GM19351 (cell line): ENCODE data around the gene TMEM143.
"Not testable (repeated sequence)": the region's sequence is repeated elsewhere in the genome, so short reads cannot be mapped to it uniquely, and the experiment has no call there.

ENCODE experiments used
- ATAC-seq: cut with Tn5 transposase; IDR thresholded peaks from one replicate; pipeline ENCODE4 v1.9.1; 2021; ENCODE audit warnings: mild to moderate bottlenecking, moderate library complexity; ENCODE audit not compliant: unreplicated experiment

TMEM143 gene

GRCh38 chr19:48332351-48332661 lies 31.4 kb downstream of the TMEM143 start:
- ATAC-seq: no peak

GRCh38 chr19:48330012-48330681 lies 33.6 kb downstream of the TMEM143 start:
- no peak for ATAC-seq

- no peak for ATAC-seq
Measured at GRCh38 chr19:48329167-48329891, 34.4 kb downstream of the TMEM143 start.

- no peak for ATAC-seq
Measured at GRCh38 chr19:48325265-48325910, 38.4 kb downstream of the TMEM143 start, which contains the start of gene EMP3. Gene EMP3 (plus strand): TSS chr19:48325552. CDS start chr19:48326845, 1,293 bp downstream.

DNA sequence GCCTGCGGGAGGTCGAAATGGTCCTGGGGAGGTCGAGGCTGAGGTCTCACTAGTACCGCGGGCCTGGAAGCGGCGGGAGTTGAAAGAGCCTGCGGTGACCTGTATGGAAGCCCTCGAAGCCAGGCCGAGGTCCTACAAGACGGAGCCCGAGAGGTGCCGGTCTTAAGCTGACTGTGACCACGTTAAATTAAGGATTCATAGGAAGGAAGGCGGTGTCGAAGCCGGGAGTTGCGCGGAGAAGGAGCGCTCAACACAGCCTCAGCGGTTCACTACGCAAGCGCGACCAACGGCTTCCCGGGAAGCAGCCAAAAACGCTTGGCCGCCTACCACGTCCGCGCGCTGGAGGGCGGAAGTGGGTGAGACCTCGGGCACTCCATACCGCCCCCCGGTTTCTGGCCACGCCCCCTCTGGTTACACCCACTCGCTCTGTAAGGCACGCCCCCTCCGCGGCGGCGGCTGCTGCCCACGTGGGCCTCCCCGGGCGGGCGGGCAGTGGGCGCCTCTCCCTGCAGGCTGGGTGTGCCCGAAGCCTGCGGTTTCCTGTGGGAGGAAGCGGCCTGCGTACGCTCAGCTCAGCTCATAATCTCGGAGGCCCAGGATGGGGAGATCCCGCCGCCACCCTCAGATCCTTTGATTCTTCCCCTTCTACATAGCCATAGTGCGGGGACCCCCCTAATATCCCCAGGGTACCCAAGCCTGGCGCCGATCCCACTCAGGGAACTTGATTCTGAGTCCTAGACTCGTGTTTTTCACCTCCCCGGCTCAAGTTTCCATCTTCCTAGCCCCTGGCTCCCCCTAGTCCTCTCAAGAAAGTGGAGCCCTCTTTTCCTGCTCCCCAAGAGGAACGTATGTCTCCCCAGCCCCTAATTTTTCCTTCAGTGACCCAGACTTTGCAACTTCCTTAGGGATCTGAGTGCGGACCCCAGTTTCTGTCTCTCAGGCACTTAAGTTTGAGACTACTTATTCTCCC lies 41.8 kb downstream of the TMEM143 start:
- peak; percentile 65 for ATAC-seq

- peak; percentile 55 for ATAC-seq
Measured at GRCh38 chr19:48321372-48321621, 42.4 kb downstream of the TMEM143 start.

DNA sequence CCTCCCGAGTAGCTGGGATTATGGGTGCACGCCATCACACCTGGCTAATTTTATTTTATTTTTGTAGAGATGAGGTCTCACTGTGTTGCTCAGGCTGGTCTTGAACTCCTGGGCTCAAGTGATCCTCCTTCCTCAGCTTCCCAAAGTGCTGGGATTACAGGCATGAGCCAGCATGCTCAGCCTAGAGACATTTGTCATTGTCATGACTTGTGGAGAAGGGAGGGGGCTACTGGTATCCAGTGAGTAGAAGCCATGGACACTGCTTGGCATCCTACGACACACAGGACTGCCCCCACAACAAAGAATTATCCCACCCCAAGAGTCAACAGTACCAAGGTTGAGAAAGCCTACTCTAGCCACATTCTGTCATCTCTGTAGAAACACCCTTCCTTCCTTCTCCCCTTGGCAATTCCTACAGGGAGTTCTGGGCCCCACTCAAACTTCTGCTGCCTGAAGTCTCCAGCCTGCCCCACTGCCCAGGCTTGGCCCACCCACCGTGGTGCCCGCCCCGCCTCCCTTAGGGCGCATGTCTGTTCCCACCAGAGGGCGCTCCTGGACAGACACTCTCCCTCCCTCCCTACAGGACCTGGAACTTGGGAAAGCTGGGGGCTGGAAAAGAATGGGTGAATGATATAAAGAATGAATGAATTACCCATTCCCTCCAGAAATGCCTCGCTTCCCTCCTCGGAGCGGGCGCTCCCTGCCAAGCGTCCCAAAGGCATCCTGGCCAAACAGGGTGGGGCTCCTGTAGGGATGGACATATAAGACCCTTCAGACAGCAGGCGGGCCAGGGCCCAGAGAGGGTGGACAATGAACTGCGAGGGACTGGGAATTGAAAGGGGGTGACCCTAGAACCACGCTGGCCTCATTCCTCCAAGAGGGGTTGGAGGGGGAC lies 43.8 kb downstream of the TMEM143 start:
- ATAC-seq: no peak

DNA sequence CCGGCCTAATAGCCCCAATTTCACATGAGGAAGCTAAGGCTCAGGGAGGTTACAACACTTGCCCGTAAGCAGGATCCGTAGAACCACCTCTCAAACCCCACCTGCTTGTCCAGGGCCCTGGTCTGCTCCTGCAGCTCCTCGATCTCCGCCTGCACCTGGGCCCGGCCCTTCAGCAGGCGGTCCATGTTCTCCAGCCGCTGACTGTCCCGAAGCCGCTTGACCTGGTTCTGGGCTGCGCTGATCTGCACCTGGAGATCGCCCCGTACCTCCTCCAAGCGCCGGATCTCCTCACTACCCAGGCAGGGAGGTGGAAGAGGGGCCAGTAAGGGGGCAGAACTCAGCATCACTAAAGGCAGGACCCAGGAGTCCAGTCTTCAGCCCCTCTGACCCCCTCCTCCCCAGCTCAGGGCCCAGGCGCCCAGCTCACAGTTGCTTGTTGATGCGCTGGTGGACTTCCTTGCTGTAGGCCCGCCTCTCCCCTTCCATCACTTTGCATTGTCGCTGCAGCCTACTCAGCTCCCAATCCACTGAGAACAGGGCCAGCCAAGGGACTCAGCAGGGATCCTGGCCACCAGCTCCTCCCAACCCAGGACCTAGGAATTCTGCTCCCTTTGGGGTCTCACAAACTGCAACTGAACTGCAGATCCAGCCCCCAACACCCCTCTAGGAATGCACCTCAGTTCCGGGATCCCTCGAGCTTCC lies 45.3 kb downstream of the TMEM143 start:
- no peak for ATAC-seq

DNA sequence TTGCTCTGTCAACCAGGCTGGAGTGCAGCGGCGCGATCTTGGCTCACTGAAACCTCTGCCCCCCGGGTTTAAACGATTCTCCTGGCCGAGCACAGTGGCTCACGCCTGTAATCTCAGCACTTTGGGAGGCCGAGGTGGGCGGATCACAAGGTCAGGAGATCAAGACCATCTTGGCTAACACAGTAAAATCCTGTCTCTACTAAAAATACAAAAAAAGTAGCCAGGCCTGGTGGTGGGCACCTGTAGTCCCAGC lies 46.1 kb downstream of the TMEM143 start:
- ATAC-seq: not testable (repeated sequence)

GRCh38 chr19:48315712-48316111 lies 48.0 kb downstream of the TMEM143 start:
- no peak for ATAC-seq

- ATAC-seq: no peak
Measured at GRCh38 chr19:48311384-48311783, 52.4 kb downstream of the TMEM143 start.

DNA sequence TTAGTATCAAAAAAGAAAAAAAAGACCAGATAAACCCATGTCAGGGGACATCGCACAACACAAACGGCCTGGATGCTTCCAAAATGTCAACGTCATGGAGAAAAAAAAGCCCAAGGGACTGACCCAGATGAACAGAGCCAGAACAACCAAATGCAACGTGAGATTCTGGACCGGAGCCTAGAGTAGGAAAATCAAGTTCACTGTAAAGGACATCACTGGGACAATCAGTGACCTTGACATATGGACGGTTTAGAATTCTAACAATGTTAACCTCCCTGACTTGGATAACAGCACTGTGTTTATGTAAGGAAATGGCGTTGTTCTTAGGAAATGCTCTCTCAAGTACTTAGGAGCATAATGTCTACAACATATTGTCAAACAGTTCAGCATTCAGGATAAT lies 53.5 kb downstream of the TMEM143 start:
- ATAC-seq: no peak

DNA sequence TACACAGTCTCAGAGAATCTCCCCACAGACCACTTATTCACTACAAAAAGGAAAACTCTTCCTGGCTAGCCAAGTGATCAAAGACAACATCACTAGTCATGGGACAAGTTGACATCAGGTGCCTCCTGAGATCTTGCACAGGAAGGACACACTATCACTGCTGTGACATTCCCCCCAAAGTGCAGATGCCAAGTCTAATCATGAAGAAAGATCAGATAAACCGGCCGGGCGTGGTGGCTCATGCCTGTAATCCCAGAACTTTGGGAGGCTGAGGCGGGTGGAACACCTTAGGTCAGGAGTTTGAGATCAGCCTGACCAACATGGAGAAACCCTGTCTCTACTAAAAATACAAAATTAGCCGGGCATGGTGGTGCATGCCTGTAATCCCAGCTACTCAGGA lies 54.0 kb downstream of the TMEM143 start:
- ATAC-seq: not testable (repeated sequence)

GRCh38 chr19:48308631-48309586 lies 54.8 kb downstream of the TMEM143 start:
- ATAC-seq: no peak

GRCh38 chr19:48303866-48304265 lies 59.9 kb downstream of the TMEM143 start:
- no peak for ATAC-seq

DNA sequence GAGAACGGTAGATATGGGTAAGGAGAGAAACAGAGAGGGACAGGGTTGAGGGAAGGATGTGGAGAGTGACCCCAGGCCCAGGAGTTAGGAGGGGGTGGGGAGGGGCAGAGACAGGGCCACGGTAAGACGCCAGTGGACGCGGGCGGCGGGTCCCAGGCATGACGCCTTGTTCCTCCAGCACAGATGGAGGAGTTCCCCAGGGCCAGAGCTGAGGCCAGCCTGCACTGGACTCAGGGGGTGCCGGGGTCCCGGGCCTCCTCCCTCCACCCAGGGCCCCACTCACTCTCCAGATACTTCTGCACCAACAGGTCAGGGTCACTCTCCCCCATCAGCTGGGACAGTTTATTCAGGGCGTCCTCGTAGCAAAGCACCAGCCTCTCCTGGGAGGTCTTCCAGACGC lies 60.4 kb downstream of the TMEM143 start:
- ATAC-seq: no peak

GRCh38 chr19:48302600-48302959 lies 61.2 kb downstream of the TMEM143 start:
- no peak for ATAC-seq

GRCh38 chr19:48301886-48302599 lies 61.7 kb downstream of the TMEM143 start:
- no peak for ATAC-seq
